HEK293T (cell line): ENCODE data around the gene LRIG3.

Source experiments
- FOXM1 ChIP-seq: fragments of 450-650 bp; IDR thresholded peaks from 2 replicates; pipeline ENCODE4 v1.6.1; 2017; ENCODE audit warnings: mild to moderate bottlenecking, borderline replicate concordance
- NFRKB ChIP-seq: fragments of 450-650 bp; IDR thresholded peaks from 2 replicates; pipeline ENCODE4 v1.6.1; 2016; ENCODE audit warnings: mild to moderate bottlenecking, moderate library complexity

GRCh38 chr12:58967561-58967960 is 47.3 kb upstream of the LRIG3 start:
- TF ChIP-seq NFRKB (no peak), FOXM1 (no peak)
